NT2/D1 (cell line): Measurements from ENCODE around the gene SLC25A34.

Experiments used
- SUZ12 ChIP-seq: IDR thresholded peaks from 2 replicates; pipeline ENCODE4 v1.6.1; 2011; ENCODE audit not compliant: insufficient read length, insufficient read depth; ENCODE audit errors: extremely low read depth
- YY1 ChIP-seq: IDR thresholded peaks from 2 replicates; pipeline ENCODE4 v1.6.1; 2011; ENCODE audit not compliant: insufficient read length, insufficient read depth
- ZNF274 ChIP-seq: IDR thresholded peaks from 2 replicates; pipeline ENCODE4 v1.6.1; 2011; ENCODE audit warnings: mild to moderate bottlenecking, low read depth, low read length

GRCh38 chr1:15701784-15702183, 34.3 kb upstream of the SLC25A34 start:
- no peak for TF ChIP-seq YY1
- no peak for TF ChIP-seq SUZ12
- no peak for TF ChIP-seq ZNF274
